DND-41 (cell line): ENCODE data around the gene FIGNL1.

Experiments
- ATAC-seq: fragments of 200-7000 bp; cut with Tn5 transposase; 3 replicates; pipeline ENCODE4 v1.9.1; 2021; ENCODE audit warnings: low read depth; ENCODE audit not compliant: insufficient read depth
- DNase-seq: peaks from one replicate; pipeline ENCODE4 v3.0.0-alpha.2; 2020
- H2AFZ ChIP-seq: 2 replicates; pipeline ENCODE4 v1.6.0; 2012; ENCODE audit warnings: low read depth, low read length
- H3K27ac ChIP-seq: 2 replicates; pipeline ENCODE4 v1.5.1; 2012; ENCODE audit warnings: low read length, inconsistent platforms
- H3K27me3 ChIP-seq: fragments of 200-600 bp; sonication (generic); 2 replicates; pipeline ENCODE4 v1.6.0; 2012; ENCODE audit warnings: low read length, mild to moderate bottlenecking, inconsistent platforms; ENCODE audit not compliant: insufficient read depth, poor library complexity
- H3K36me3 ChIP-seq: 2 replicates; pipeline ENCODE4 v1.5.1; 2012; ENCODE audit warnings: low read length, inconsistent platforms; ENCODE audit not compliant: insufficient read depth
- H3K4me1 ChIP-seq: 2 replicates; pipeline ENCODE4 v1.5.1; 2012; ENCODE audit warnings: mild to moderate bottlenecking, low read length; ENCODE audit not compliant: insufficient read depth
- H3K4me2 ChIP-seq: 2 replicates; pipeline ENCODE4 v1.6.0; 2012; ENCODE audit warnings: mild to moderate bottlenecking, moderate library complexity, low read length, inconsistent platforms; ENCODE audit not compliant: insufficient read depth
- H3K4me3 ChIP-seq, 2 experiments: fragments of 200-600 bp in 1 of 2; shearing (Covaris generic) in 1 of 2; 2 replicates each; pipeline ENCODE4 v1.5.1; 2012 to 2016; ENCODE audit warnings: inconsistent platforms in 2 of 2, low read length in 2 of 2, mild to moderate bottlenecking in 2 of 2, low read depth in 1 of 2, moderate library complexity in 1 of 2
- H3K79me2 ChIP-seq: 2 replicates; pipeline ENCODE4 v1.6.0; 2012; ENCODE audit warnings: low read length, inconsistent platforms; ENCODE audit not compliant: insufficient read depth
- H3K9ac ChIP-seq: 2 replicates; pipeline ENCODE4 v1.6.0; 2012; ENCODE audit warnings: low read depth, mild to moderate bottlenecking, inconsistent platforms, low read length, moderate library complexity
- H3K9me3 ChIP-seq: 2 replicates; pipeline ENCODE4 v1.5.1; 2012; ENCODE audit warnings: low read length, moderate library complexity, mild to moderate bottlenecking, inconsistent platforms; ENCODE audit not compliant: insufficient read depth, severe bottlenecking
- H4K20me1 ChIP-seq: 2 replicates; pipeline ENCODE4 v1.6.0; 2012; ENCODE audit warnings: low read length; ENCODE audit not compliant: insufficient read depth
- CTCF ChIP-seq: IDR thresholded peaks from 2 replicates; pipeline ENCODE4 v1.5.1; 2012; ENCODE audit warnings: borderline replicate concordance, low read length, moderate library complexity, mild to moderate bottlenecking; ENCODE audit not compliant: poor library complexity, severe bottlenecking; ENCODE audit errors: extremely low read depth
- EZH2 ChIP-seq: IDR thresholded peaks from 3 replicates; pipeline ENCODE4 v1.6.1; 2012; ENCODE audit warnings: borderline replicate concordance, low read depth, mild to moderate bottlenecking, moderate library complexity, low read length, inconsistent platforms; ENCODE audit not compliant: severe bottlenecking

The FIGNL1 gene

DNA sequence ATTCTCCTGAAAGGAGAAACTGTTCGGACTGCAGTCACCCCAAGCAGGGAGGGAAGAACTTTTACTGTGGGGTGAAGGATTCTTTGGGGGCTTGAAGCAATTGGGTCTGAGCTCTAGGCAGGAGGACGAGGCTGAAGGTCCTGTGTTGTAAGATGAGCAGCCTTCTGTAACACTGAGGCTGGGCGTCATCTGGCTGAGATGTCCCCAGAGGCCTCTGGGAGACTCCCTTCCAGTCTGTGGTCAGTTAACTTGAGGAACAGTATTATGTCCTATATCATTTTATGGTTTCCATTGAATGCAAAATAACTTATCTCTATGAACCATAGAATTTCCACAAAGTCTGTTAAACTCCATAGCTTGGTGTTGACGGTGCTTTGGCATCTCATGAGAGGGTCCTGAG lies 26.3 kb downstream of the FIGNL1 start:
- no peaks in the 10 kb centered on the region for H3K4me1 ChIP-seq
- no peak for TF ChIP-seq CTCF
- TF ChIP-seq EZH2, result no peak
- no peak for ATAC-seq
- no peak overlapping the region for H3K4me3 ChIP-seq
- H4K20me1 ChIP-seq, result no peaks in the 10 kb centered on the region
- DNase-seq, result no peak
- H3K27me3 ChIP-seq, result no peaks in the 10 kb centered on the region
- H3K27ac ChIP-seq, result no peak overlapping the region
- H2AFZ ChIP-seq, result no peak overlapping the region
- H3K36me3 ChIP-seq, result no peaks in the 10 kb centered on the region
- H3K9me3 ChIP-seq, result no peaks in the 10 kb centered on the region
- no peak overlapping the region for H3K4me2 ChIP-seq
- H3K79me2 ChIP-seq, result no peaks in the 10 kb centered on the region
- H3K9ac ChIP-seq, result no peak overlapping the region

GRCh38 chr7:50422858-50423257 lies 27.3 kb downstream of the FIGNL1 start:
- TF ChIP-seq CTCF (no peak), EZH2 (no peak)
- no peaks in the 10 kb centered on the region for H4K20me1 ChIP-seq
- H3K79me2 ChIP-seq, result no peaks in the 10 kb centered on the region
- H3K36me3 ChIP-seq, result no peaks in the 10 kb centered on the region
- no peak overlapping the region for H3K4me2 ChIP-seq
- DNase-seq (no peak), ATAC-seq (no peak)
- no peak overlapping the region for H2AFZ ChIP-seq
- no peaks in the 10 kb centered on the region for H3K4me1 ChIP-seq
- no peaks in the 10 kb centered on the region for H3K27me3 ChIP-seq
- H3K9ac ChIP-seq, result no peak overlapping the region
- no peak overlapping the region for H3K4me3 ChIP-seq
- no peaks in the 10 kb centered on the region for H3K9me3 ChIP-seq
- H3K27ac ChIP-seq, result no peak overlapping the region

DNA sequence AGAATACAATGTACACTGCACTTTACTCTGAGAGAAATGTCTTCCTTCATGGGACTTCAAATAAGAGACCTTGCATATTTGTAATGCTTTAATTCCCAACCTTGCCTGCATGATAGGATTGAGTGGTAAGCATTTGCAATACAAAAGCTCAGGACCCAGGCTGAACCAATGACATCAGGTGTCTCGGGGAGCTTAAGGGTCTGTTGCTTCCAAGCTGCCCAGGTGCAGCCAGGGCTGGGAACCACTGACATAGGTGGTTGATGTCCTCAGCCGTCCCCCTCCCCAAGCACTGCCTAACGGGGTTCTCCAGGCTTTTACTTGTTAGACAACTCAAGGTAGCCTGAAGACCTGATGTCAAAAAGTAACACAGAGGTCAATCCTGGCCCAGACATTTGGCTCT lies 29.1 kb downstream of the FIGNL1 start:
- Histone ChIP-seq H3K36me3 (no peaks in the 10 kb centered on the region), H2AFZ (no peak overlapping the region), H3K9ac (no peak overlapping the region), H3K27me3 (no peaks in the 10 kb centered on the region), H3K27ac (no peak overlapping the region), H3K79me2 (no peaks in the 10 kb centered on the region), H3K9me3 (no peaks in the 10 kb centered on the region), H3K4me1 (no peaks in the 10 kb centered on the region), H3K4me2 (no peak overlapping the region), H4K20me1 (no peaks in the 10 kb centered on the region), H3K4me3 (no peak overlapping the region)
- no peak for ATAC-seq
- no peak for DNase-seq
- TF ChIP-seq EZH2 (no peak), CTCF (no peak)

DNA sequence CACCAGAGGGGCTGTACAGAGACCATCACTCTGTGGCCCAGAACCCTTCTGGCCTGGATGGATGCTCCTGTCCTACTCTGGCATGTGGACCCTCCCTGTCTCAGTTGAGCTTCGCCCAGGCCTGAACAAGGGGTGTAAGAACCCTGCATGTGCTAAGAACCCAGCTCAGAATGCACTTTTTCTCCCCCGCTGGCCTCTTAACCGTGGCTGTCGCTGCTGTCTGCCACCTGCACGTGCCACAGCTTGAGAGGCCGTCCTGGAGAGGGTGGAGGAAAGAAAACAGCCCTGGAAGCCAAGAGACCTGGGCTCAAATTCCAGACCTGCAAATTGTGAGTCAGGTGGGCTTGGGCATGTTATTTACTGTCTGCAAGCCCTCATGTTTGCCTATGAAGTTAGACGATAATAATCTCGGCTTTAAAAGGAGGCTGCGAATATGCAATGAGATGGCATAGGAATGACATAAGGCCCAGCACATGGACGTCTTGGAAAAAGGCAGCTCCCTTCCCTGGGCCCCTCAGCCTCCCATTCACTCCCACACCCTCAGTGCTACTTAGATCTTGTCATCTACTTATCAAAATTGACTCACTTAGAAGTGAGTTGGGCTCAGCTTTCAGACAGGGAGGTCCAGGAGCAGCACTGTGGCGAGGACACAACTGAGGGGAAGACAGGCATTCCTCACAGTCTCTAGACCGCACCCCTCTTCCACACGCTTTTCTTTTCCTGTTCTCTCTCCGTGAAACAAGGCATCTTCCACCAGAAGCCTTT lies 31.4 kb downstream of the FIGNL1 start:
- Histone ChIP-seq H3K4me3 (no peak overlapping the region), H3K36me3 (no peaks in the 10 kb centered on the region), H2AFZ (no peak overlapping the region), H3K27ac (no peak overlapping the region), H3K9ac (no peak overlapping the region), H4K20me1 (no peaks in the 10 kb centered on the region), H3K4me2 (no peak overlapping the region), H3K27me3 (no peaks in the 10 kb centered on the region), H3K9me3 (no peaks in the 10 kb centered on the region), H3K79me2 (no peaks in the 10 kb centered on the region), H3K4me1 (no peaks in the 10 kb centered on the region)
- DNase-seq (no peak), ATAC-seq (no peak)
- TF ChIP-seq CTCF (no peak), EZH2 (no peak)
